WTC11 (cell line): Measurements from ENCODE around the gene MFAP1.

Source experiments
- ATF1 ChIP-seq: sonication (generic); formaldehyde crosslinking; IDR thresholded peaks from 2 replicates; pipeline ENCODE4 v1.8.1; 2023; ENCODE audit warnings: mild to moderate bottlenecking, moderate library complexity, missing genetic modification reagents
- CBFB ChIP-seq: sonication (generic); formaldehyde crosslinking; IDR thresholded peaks from 2 replicates; pipeline ENCODE4 v1.8.1; 2022; ENCODE audit warnings: mild to moderate bottlenecking, low read depth, missing genetic modification reagents
- CREB1 ChIP-seq: sonication (generic); formaldehyde crosslinking; IDR thresholded peaks from 2 replicates; pipeline ENCODE4 v1.8.0; 2023; ENCODE audit warnings: mild to moderate bottlenecking, missing genetic modification reagents
- ESRRA ChIP-seq: sonication (generic); formaldehyde crosslinking; IDR thresholded peaks from 2 replicates; pipeline ENCODE4 v1.8.1; 2022; ENCODE audit warnings: mild to moderate bottlenecking, missing genetic modification reagents, borderline replicate concordance
- ETV6 ChIP-seq: sonication (generic); formaldehyde crosslinking; IDR thresholded peaks from 2 replicates; pipeline ENCODE4 v1.8.1; 2022; ENCODE audit warnings: mild to moderate bottlenecking, missing genetic modification reagents
- JUN ChIP-seq: sonication (generic); formaldehyde crosslinking; IDR thresholded peaks from 2 replicates; pipeline ENCODE4 v1.8.0; 2023; ENCODE audit warnings: mild to moderate bottlenecking, missing genetic modification reagents
- SP1 ChIP-seq: sonication (generic); formaldehyde crosslinking; conservative IDR thresholded peaks from 2 replicates; pipeline ENCODE4 v1.8.1; 2022; ENCODE audit warnings: missing genetic modification reagents
- USF2 ChIP-seq: sonication (generic); formaldehyde crosslinking; IDR thresholded peaks from 2 replicates; pipeline ENCODE4 v1.8.1; 2023; ENCODE audit warnings: mild to moderate bottlenecking, missing genetic modification reagents, moderate library complexity
- ZBTB21 ChIP-seq: sonication (generic); formaldehyde crosslinking; IDR thresholded peaks from 2 replicates; pipeline ENCODE4 v1.8.1; 2023; ENCODE audit warnings: mild to moderate bottlenecking, missing genetic modification reagents, borderline replicate concordance
- ZNF121 ChIP-seq: sonication (generic); formaldehyde crosslinking; IDR thresholded peaks from 2 replicates; pipeline ENCODE4 v1.8.0; 2023; ENCODE audit warnings: missing genetic modification reagents
- ZNF396 ChIP-seq: fragments of 250-450 bp; sonication (Bioruptor Pico); IDR thresholded peaks from 2 replicates; pipeline ENCODE4 v1.8.0; 2021; ENCODE audit warnings: mild to moderate bottlenecking, moderate library complexity, borderline replicate concordance
- TF ChIP-seq, protein P1 (sequence below): fragments of 200-600 bp; IDR thresholded peaks from 2 replicates; pipeline ENCODE4 v1.8.0; 2022; ENCODE audit warnings: antibody characterized with exemption
- TF ChIP-seq, protein P2 (sequence below): fragments of 250-450 bp; sonication (Bioruptor Pico); IDR thresholded peaks from 2 replicates; pipeline ENCODE4 v2.1.2; 2022; ENCODE audit warnings: mild to moderate bottlenecking, moderate library complexity

DNA sequence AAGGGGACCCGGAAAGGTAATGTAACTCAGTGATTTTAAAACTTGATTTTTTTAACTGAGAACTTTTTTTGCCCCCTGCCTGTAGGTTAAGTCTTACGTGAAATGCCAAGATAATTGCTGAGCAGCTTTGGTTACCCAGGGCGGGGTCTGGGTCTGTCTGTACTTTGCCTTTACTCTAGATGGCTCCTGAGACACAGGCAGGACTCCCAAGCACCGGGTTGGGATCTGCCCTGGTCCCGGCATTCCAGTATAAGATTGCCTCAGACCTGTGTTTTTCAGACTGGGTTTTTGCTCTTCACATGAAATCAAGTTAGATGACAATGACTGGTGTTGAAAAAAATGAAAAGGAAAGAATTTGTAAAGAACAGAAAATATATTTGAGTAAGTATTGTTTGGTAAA is 42.6 kb upstream of the MFAP1 start:
- no peak for TF ChIP-seq CREB1 (CRISPR knock-in tag)
- TF ChIP-seq, protein P1, sequence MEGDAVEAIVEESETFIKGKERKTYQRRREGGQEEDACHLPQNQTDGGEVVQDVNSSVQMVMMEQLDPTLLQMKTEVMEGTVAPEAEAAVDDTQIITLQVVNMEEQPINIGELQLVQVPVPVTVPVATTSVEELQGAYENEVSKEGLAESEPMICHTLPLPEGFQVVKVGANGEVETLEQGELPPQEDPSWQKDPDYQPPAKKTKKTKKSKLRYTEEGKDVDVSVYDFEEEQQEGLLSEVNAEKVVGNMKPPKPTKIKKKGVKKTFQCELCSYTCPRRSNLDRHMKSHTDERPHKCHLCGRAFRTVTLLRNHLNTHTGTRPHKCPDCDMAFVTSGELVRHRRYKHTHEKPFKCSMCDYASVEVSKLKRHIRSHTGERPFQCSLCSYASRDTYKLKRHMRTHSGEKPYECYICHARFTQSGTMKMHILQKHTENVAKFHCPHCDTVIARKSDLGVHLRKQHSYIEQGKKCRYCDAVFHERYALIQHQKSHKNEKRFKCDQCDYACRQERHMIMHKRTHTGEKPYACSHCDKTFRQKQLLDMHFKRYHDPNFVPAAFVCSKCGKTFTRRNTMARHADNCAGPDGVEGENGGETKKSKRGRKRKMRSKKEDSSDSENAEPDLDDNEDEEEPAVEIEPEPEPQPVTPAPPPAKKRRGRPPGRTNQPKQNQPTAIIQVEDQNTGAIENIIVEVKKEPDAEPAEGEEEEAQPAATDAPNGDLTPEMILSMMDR: no peak
- TF ChIP-seq CBFB (CRISPR knock-in tag): no peak
- TF ChIP-seq ZBTB21 (CRISPR knock-in tag): no peak
- no peak for TF ChIP-seq ZNF396 (CRISPR knock-in tag)
- no peak for TF ChIP-seq ESRRA (CRISPR knock-in tag)
- TF ChIP-seq USF2 (CRISPR knock-in tag): no peak
- TF ChIP-seq ATF1: no peak
- TF ChIP-seq ETV6 (CRISPR knock-in tag): no peak
- no peak for TF ChIP-seq ZNF121
- no peak for TF ChIP-seq SP1 (CRISPR knock-in tag)
- no peak for TF ChIP-seq JUN (CRISPR knock-in tag)
- TF ChIP-seq, protein P2, sequence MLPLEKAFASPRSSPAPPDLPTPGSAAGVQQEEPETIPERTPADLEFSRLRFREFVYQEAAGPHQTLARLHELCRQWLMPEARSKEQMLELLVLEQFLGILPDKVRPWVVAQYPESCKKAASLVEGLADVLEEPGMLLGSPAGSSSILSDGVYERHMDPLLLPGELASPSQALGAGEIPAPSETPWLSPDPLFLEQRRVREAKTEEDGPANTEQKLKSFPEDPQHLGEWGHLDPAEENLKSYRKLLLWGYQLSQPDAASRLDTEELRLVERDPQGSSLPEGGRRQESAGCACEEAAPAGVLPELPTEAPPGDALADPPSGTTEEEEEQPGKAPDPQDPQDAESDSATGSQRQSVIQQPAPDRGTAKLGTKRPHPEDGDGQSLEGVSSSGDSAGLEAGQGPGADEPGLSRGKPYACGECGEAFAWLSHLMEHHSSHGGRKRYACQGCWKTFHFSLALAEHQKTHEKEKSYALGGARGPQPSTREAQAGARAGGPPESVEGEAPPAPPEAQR (CRISPR knock-in tag): no peak
